GM18499 (cell line): ENCODE data around the gene SPATS2L.

Source experiments
- ATAC-seq: cut with Tn5 transposase; IDR thresholded peaks from one replicate; pipeline ENCODE4 v1.9.1; 2021; ENCODE audit warnings: moderate number of reproducible peaks; ENCODE audit not compliant: insufficient read depth, unreplicated experiment

Gene SPATS2L

DNA sequence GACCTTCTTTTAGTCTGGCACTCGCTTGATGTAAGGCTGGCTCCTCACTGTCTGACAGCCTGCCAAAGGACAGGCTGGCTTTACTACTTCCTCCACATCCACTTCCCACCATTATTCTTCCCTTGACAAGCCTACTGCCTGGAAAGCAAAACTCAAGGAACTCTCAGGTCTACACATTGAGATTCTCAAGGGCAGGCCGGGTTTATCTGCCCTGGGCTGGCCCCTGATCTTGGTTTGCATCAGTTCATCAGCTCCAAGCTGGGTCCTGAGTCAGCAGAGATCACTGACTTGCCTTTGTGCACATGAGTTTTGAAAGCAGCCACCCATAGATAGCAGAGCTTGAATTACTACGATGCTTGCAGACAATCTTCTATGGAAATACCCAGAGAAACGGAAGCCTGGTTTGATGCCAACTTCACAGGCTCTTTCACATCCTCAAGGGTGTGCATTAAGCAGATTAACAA lies 149.5 kb downstream of the SPATS2L start:
- no peak for ATAC-seq

- no peak for ATAC-seq
Observed at GRCh38 chr2:200456567-200456966, 150.1 kb downstream of the SPATS2L start.

DNA sequence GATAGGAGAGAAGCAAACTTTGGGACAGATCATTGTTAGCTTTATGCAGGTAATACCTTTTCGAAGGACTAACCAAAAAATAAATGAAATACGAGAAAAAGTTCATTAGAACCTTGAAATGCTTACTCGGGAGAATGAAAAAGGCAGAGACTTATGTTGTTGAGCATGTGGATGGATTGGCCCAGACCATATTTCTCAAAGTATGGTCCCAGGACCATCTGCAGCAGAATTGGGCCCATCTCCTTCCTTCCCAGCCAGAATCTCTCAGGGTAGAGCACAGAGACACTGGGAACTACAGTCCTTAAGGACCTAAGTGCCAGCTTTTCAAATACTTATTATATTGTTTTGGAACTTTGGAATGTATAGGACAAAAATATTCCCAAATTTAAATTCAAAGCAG lies 152.6 kb downstream of the SPATS2L start:
- no peak for ATAC-seq

GRCh38 chr2:200461846-200462710 lies 155.6 kb downstream of the SPATS2L start:
- no peak for ATAC-seq

- ATAC-seq, result no peak
Observed at GRCh38 chr2:200463452-200463851, 157.0 kb downstream of the SPATS2L start.

DNA sequence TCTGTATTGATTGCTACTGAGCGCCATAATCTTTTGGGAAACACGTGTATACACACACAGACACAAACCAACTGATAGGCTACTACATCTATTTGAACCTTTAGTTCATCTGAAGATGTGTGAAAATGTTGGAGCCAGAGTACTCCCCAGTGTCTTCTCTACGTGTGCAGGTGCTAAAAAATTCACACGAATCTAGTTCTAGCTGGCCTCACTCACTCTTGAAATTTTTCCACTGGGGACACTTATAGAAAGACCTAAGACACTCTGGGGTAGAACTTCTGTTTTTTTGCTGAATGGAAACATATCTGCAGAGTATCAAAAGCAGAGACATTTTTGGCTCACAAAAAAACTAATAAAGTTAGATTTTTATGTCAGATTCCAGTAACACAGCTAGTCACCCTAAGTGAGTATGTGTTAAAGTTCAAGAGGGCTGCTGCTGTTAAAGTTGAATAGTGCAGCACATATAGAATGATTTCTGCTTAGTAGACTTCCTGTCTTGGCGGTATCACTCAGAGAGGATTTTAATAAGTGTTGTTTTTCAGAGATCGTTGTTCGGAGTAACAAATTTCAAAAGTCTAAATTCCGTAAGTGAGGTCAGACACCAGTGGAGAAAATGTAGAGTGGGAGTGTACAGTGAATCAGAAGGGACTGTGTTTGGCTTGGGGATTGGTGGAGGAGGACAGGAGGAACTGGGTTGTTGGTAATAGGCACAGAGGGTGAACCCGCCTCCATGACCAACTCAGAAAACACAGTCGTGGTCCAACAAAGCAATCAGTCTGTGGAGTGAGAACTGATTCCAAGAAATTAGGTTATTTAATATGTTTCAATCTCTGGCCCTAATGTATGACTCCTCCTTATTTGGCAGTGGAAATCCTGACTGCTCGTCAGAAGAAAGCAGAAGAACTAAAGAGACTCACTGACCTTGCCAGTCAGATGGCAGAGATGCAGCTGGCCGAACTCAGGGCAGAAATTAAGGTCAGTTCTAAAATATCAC lies 160.2 kb downstream of the SPATS2L start:
- no peak for ATAC-seq

DNA sequence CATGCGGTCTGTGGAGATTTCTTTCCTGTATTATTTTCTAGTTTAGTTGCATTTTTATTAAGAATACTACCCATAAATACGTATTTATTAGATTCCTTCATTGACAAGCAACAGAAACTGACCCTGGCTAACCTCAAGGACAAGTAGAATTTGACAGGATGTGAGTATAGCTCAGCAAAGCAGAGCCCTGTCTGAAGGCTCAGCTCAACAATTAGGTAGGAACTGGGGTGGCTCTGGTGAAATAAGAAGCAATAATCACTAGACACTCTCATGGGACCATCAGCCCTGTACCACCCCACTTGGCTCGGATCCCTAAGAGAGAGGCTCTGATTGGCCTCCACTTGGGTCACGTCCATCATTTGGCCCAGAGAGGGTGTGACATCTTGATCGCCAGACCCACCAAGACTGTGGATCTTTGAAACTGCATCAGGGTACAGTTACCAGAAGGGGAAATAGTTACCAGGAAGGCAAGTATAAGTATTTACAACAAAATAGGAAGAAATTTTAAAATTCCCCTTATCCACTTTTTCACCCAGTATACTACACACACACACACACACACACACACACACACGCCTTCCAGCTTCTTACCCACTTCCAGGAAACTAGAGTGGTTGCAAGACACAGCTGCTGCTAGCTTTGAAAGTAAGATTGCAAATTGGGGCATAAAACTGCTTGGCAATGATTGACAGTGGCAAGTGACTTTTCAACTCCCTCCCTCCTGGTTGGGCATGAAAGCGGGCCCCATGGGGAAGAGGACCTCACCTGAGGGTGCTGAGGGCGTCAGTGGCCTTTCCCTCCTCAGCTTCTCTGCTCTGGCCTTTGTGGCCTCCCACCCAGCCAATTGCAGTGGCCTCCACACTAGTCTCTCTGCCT lies 161.6 kb downstream of the SPATS2L start:
- ATAC-seq, result no peak

DNA sequence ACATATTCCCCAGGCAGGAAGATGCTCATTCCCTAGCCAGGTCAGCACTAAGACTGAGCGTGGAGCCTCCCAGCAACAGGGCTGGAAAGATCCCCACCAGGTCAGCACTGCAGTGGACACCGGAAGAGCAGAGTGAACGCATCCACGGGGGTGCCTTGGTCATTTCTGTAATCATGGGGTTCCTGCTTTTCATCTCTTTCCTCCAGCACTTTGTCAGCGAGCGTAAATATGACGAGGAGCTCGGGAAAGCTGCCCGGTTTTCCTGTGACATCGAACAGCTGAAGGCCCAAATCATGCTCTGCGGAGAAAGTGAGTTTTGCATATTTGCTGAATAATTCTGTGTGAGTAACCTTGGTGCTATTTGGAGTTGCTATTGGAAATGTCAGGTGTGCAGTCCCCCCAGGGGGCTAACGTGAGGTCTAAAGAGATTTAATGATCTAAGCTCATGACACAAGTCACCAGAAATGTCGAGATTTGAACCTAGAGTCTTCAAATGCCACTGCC lies 163.3 kb downstream of the SPATS2L start:
- no peak for ATAC-seq

GRCh38 chr2:200470230-200470629 lies 163.7 kb downstream of the SPATS2L start:
- ATAC-seq, result no peak

DNA sequence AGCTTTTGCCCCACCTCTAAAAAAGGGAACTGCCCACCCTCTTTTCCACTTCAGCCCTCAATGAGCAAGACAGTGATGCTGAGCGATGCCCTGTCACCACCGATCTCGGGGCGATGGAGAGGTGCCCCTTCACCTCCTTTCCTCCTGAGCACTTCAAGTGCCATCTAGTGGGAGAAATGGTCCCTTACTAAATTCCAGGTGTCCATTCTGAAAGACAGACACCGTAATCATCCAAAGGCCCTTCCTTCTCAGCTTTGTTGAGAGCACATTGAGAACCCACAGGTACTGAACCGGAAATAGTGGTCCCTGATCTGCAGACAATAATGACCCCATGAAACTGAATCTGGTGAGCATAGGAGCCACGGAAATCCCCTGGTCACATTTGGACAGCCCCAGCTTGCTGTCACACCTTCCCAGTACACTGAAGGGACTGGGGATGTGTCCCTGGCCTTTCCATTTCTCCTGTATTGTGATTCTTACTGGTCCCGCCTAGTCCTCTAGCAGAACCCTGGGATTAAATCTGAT lies 164.9 kb downstream of the SPATS2L start:
- peak; percentile 73 for ATAC-seq

GRCh38 chr2:200471928-200472645 lies 165.6 kb downstream of the SPATS2L start:
- ATAC-seq, result peak; percentile 11

DNA sequence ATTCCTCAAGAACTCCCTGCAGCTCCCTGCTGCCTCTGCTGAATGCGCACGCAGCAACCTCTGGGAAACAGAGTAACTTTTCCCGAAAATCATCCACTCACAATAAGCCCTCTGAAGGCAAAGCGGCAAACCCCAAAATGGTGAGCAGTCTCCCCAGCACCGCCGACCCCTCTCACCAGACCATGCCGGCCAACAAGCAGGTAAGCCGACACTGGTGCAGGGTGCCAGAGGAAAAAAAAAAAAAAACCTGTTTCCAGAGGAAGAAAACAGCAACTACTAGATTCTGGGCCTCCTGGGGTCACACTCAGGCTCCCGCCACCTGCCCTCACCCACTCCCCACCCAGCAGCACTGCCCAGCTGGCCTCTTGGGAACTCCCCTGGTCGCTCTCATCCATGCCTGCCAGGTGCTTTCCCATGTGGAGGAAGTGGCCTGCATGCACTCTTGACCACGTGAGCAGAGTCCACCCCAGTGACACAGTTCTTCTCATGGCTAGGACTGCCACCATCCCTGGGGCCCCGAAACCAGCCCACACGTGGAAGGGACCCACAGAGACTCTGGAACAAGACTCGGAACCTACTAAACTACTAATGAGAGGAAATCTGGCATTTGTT lies 166.5 kb downstream of the SPATS2L start:
- no peak for ATAC-seq

GRCh38 chr2:200475795-200476194 lies 169.3 kb downstream of the SPATS2L start:
- ATAC-seq, result no peak

DNA sequence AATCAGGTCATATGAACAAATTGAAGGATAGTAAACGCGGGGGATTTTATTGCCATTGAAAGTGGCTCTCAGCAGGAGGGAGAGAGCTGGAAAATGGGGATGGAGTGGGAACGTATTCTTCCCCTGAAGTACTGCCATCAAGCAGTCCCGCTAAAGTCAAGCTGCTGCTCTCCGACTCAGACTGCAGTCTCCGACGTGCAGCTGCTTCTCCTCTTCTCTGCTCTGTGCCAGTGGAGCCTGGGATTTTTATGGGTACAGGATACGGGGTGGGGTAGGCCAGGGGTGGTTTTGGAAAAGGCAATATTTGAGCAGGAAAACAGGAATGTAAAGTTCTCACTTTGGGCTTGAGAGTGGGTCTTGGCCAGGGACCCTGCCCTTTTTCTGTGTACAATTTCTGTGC lies 170.3 kb downstream of the SPATS2L start:
- no peak for ATAC-seq

DNA sequence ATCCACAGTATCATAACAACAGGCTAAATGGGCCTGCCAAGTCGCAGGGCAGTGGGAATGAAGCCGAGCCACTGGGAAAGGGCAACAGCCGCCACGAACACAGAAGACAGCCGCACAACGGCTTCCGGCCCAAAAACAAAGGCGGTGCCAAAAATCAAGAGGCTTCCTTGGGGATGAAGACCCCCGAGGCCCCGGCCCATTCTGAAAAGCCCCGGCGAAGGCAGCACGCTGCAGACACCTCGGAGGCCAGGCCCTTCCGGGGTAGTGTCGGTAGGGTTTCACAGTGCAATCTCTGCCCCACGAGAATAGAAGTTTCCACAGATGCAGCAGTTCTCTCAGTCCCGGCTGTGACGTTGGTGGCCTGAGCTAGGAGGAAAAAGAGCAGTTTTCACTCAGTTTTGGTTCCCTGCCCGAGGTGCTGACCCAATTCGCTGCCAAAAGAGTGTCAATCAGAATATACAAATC lies 171.2 kb downstream of the SPATS2L start:
- no peak for ATAC-seq

GRCh38 chr2:200479692-200480265 lies 173.3 kb downstream of the SPATS2L start:
- no peak for ATAC-seq

DNA sequence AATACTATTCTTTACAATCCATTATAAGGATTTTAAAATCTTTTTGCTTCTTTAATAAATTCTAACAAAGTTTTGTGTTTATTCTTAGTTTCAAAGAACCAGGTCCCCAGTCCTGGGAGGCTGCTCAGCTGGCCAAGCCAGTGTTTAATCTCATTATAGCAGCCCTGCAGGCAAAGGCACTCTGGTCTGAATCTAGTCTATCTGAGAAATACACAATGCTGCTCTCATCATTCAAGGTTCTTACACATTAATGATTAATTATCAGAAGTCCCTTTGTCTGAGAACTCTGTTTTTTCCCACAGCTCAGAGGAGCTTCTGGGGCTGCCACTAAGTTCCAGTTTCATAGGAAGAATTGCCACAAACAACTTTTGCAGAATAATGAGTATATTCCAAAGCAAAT lies 175.7 kb downstream of the SPATS2L start:
- no peak for ATAC-seq

GRCh38 chr2:200483729-200484198 lies 177.3 kb downstream of the SPATS2L start:
- no peak for ATAC-seq
